A549 treated with Mapracorat at 1 μM for 4 hours (cell line): Measurements from ENCODE around the gene TENT5D. TPM values are rescaled to one million over a fixed set of nuclear protein-coding genes. Genes with fewer than 3 reads are reported as not detected.

Experiments used
- total RNA-seq: library from RNA; stranded (reverse); fragments of 200-300 nt; extraction: Qiagen RNA extraction; gene quantifications from 5 replicates; pipeline ENCODE4 v1.2.3, GENCODE V29; 2022

TENT5D gene
- not detected in 5 replicates for total RNA-seq

GRCh38 chrX:80420147-80420546, at the start of gene TENT5D:
Gene TENT5D (plus strand): TSS chrX:80420447. CDS start chrX:80442540, 22,093 bp downstream.

